PC-3 (cell line): ENCODE data around the gene LCE2A. TPM values are rescaled to one million over a fixed set of nuclear protein-coding genes. Genes with fewer than 3 reads are reported as not detected.
"Not testable (repeated sequence)": the region's sequence is repeated elsewhere in the genome, so short reads cannot be mapped to it uniquely, and the experiment has no call there.

Experiments
- ATAC-seq: fragments of 200-7000 bp; cut with Tn5 transposase; 2 replicates; pipeline ENCODE4 v1.9.1; 2020; ENCODE audit warnings: mild to moderate bottlenecking, moderate library complexity
- BruUV-seq: library from RNA; stranded (reverse); fragments of 400-500 nt; replicated peaks from 2 replicates; lab custom pipeline; 2021; lab: Mats Ljungman, UMichigan
- CTCF ChIA-PET: fragments of 300-600 bp; sonication (Branson Sonifier 250); formaldehyde crosslinking; loops from one replicate; lab custom pipeline; 2022; ENCODE audit warnings: antibody characterized with exemption; lab: Charles Lee
- POLR2A ChIA-PET: fragments of 300-600 bp; sonication (Branson Sonifier 250); formaldehyde crosslinking; loops from one replicate; lab custom pipeline; 2022; ENCODE audit warnings: antibody characterized with exemption; ENCODE audit not compliant: unreplicated experiment; lab: Charles Lee
- DNase-seq: peaks from one replicate; pipeline ENCODE4 v3.0.0-alpha.2; 2015
- H2AFZ ChIP-seq: fragments of 300-600 bp; sonication (generic); 2 replicates; pipeline ENCODE4 v1.6.0; 2016; ENCODE audit warnings: antibody characterized with exemption, low read length
- H3F3A ChIP-seq: fragments of 300-600 bp; sonication (generic); one replicate; pipeline ENCODE4 v1.6.0; 2017; ENCODE audit warnings: antibody characterized with exemption, low read length, control low read depth, mild to moderate bottlenecking; ENCODE audit not compliant: unreplicated experiment
- H3K27ac ChIP-seq: fragments of 300-600 bp; sonication (generic); 2 replicates; pipeline ENCODE4 v1.5.1; 2016; ENCODE audit warnings: mild to moderate bottlenecking, low read length
- H3K27me3 ChIP-seq: fragments of 300-600 bp; sonication (generic); 2 replicates; pipeline ENCODE4 v1.6.1; 2016; ENCODE audit warnings: low read length, mixed read lengths
- H3K36me3 ChIP-seq: fragments of 300-600 bp; sonication (generic); 2 replicates; pipeline ENCODE4 v1.6.1; 2016; ENCODE audit warnings: low read depth, mixed run types, low read length, mixed read lengths
- H3K4me1 ChIP-seq: fragments of 300-600 bp; sonication (generic); 2 replicates; pipeline ENCODE4 v1.5.1; 2016; ENCODE audit warnings: low read length; ENCODE audit not compliant: insufficient read depth
- H3K4me2 ChIP-seq: fragments of 300-600 bp; sonication (generic); 2 replicates; pipeline ENCODE4 v1.6.0; 2016; ENCODE audit warnings: low read length
- H3K4me3 ChIP-seq: fragments of 300-600 bp; sonication (generic); 2 replicates; pipeline ENCODE4 v1.5.1; 2016; ENCODE audit warnings: mild to moderate bottlenecking, low read length, mixed read lengths
- H3K79me2 ChIP-seq: fragments of 300-600 bp; sonication (generic); 2 replicates; pipeline ENCODE4 v1.6.1; 2017; ENCODE audit warnings: low read length, mixed read lengths
- H3K9ac ChIP-seq: fragments of 300-600 bp; sonication (generic); 2 replicates; pipeline ENCODE4 v1.6.0; 2016; ENCODE audit warnings: mild to moderate bottlenecking, low read length
- H3K9me2 ChIP-seq: fragments of 300-600 bp; sonication (generic); replicated peaks from 2 replicates; pipeline ENCODE4 v1.6.1; 2016; ENCODE audit warnings: mixed run types, low read length, mixed read lengths
- H3K9me3 ChIP-seq: fragments of 300-600 bp; sonication (generic); 2 replicates; pipeline ENCODE4 v1.6.1; 2016; ENCODE audit warnings: low read length, mixed read lengths
- H4K20me1 ChIP-seq: fragments of 300-600 bp; sonication (generic); 2 replicates; pipeline ENCODE4 v1.6.1; 2016; ENCODE audit warnings: low read length, mixed read lengths
- EZH2 ChIP-seq: fragments of 300-600 bp; sonication (generic); IDR thresholded peaks from one replicate; pipeline ENCODE4 v1.6.1; 2017; ENCODE audit warnings: antibody characterized with exemption, mild to moderate bottlenecking, low read length; ENCODE audit not compliant: unreplicated experiment
- EZH2phosphoT487 ChIP-seq: fragments of 300-600 bp; sonication (generic); IDR thresholded peaks from 2 replicates; pipeline ENCODE4 v1.6.1; 2018; ENCODE audit warnings: mild to moderate bottlenecking, antibody characterized with exemption, low read length, borderline replicate concordance
- intact Hi-C: fragments of 100-400 bp; cut with micrococcal nuclease; formaldehyde crosslinking; loops from 2 replicates; pipeline ENCODE4 v1.9.0; 2023
- total RNA-seq: library from RNA; depleted of rRNA; stranded (reverse); fragments of >200 nt; gene quantifications from 2 replicates; pipeline ENCODE4 v1.2.3, GENCODE V29; 2014
- TF ChIP-seq, protein P1 (sequence below): fragments of 300-600 bp; sonication (generic); conservative IDR thresholded peaks from 2 replicates; pipeline ENCODE4 v1.5.1; 2017; ENCODE audit warnings: antibody characterized with exemption, low read depth, mild to moderate bottlenecking, low read length

Gene LCE2A
- total RNA-seq, 1 experiment from 2014 or later = not detected

DNA sequence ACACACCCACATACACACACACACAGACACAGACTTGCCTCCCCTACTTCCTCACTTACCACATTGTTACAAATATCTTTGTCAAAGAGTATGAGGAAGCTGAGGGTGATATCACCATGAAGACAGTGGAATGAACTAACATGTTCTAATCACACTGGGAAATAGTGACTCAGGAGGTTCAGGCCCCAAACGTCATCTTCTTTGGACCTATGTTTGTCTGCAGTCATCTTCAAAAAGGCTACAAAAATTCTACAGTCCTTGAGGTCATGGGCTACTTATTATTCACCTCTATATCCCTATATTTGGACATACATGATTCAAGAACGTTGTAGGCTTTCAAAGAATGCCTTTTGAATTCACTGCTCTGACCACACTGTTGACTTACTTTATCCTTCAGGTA lies 25.1 kb upstream of the LCE2A start:
- Histone ChIP-seq H3K9ac (no peak overlapping the region), H3F3A (no peaks in the 10 kb centered on the region)

DNA sequence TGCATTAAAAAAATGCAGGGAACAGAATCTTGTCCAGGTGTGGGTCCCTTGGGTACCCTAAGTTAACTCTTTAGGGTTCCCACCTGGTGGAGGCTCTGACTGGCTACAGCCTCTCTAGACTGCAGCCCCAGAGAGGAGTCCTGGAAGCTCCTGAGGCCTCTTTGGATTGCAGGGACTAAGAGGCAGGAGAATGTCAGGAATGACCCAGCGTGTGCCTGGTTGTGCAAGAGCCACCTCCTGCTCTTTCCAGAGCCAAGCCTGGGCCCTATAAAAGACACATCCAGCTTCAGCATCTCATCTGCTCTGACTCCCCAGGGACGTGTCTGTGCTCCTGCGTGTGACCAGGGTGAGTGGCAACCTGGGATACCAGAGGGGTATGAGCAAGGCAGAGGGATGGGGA lies 23.2 kb upstream of the LCE2A start, which contains the start of gene LCE2C:
LCE2C (plus strand) TSS at position 297 of the 400 bp plus-strand sequence. CDS start 737 bp downstream, outside the sequence.
- BruUV-seq, H3K79me2 ChIP-seq, DNase-seq, H3K9ac ChIP-seq, H3K4me3 ChIP-seq, H3K36me3 ChIP-seq, H3K4me1 ChIP-seq, H3F3A ChIP-seq, H3K9me3 ChIP-seq, H3K4me2 ChIP-seq, POLR2A ChIA-PET, ATAC-seq, H3K27ac ChIP-seq, H4K20me1 ChIP-seq, CTCF ChIA-PET, H3K9me2 ChIP-seq, intact Hi-C loops, H2AFZ ChIP-seq: not testable (repeated sequence)
- H3K27me3 ChIP-seq = peaks cover 55% of the 10 kb centered on the region

More for the DNA sequence above, 25.1 kb upstream of the LCE2A start:
- H3K9me2 ChIP-seq = no peaks in the 10 kb centered on the region
- POLR2A ChIA-PET = no interaction called here
- TF ChIP-seq EZH2phosphoT487 (no peak), EZH2 (no peak)
- TF ChIP-seq, protein P1, sequence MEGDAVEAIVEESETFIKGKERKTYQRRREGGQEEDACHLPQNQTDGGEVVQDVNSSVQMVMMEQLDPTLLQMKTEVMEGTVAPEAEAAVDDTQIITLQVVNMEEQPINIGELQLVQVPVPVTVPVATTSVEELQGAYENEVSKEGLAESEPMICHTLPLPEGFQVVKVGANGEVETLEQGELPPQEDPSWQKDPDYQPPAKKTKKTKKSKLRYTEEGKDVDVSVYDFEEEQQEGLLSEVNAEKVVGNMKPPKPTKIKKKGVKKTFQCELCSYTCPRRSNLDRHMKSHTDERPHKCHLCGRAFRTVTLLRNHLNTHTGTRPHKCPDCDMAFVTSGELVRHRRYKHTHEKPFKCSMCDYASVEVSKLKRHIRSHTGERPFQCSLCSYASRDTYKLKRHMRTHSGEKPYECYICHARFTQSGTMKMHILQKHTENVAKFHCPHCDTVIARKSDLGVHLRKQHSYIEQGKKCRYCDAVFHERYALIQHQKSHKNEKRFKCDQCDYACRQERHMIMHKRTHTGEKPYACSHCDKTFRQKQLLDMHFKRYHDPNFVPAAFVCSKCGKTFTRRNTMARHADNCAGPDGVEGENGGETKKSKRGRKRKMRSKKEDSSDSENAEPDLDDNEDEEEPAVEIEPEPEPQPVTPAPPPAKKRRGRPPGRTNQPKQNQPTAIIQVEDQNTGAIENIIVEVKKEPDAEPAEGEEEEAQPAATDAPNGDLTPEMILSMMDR = no peak
- BruUV-seq = no TSS peak
- ATAC-seq = no peak
- no peaks in the 10 kb centered on the region for H3K36me3 ChIP-seq
- H3K79me2 ChIP-seq = no peaks in the 10 kb centered on the region
- H3K4me1 ChIP-seq = no peaks in the 10 kb centered on the region
- CTCF ChIA-PET = no interaction called here
- DNase-seq = no peak
- H3K27ac ChIP-seq = no peak overlapping the region
- H3K9me3 ChIP-seq = no peaks in the 10 kb centered on the region
- no peaks in the 10 kb centered on the region for H4K20me1 ChIP-seq
- H2AFZ ChIP-seq = no peak overlapping the region
- H3K4me2 ChIP-seq = no peak overlapping the region
- H3K4me3 ChIP-seq = no peak overlapping the region
- H3K27me3 ChIP-seq = peaks cover 35% of the 10 kb centered on the region
- intact Hi-C loops = no loop called here

DNA sequence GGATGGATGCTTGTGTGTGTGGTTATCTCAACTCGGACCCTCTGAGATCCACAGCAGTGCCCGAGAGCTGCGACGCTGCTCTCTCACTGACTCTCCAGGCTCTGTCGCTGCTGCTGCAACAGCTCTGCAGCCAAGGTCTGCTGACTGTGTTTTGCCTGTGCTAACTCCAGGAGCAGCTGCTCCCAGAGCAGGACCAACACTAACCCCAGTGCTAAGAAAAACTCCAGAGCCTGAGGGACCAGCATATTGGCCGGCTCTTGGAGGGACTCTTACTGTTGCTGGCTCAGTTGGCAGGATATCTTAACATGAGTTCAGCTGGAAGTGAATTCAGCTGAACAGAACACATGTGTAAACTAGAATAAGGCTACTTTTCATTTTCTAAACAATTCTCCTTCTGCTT lies 18.7 kb upstream of the LCE2A start:
- no peak overlapping the region for H3K4me3 ChIP-seq
- no peak overlapping the region for H3K9ac ChIP-seq
- H3K36me3 ChIP-seq = no peaks in the 10 kb centered on the region
- no peak overlapping the region for H3K27ac ChIP-seq
- H3K4me2 ChIP-seq = no peak overlapping the region
- H3K4me1 ChIP-seq = no peaks in the 10 kb centered on the region
- no peaks in the 10 kb centered on the region for H3F3A ChIP-seq
- ChIA-PET CTCF (no interaction called here), POLR2A (no interaction called here)
- no peaks in the 10 kb centered on the region for H3K9me3 ChIP-seq
- H3K27me3 ChIP-seq = peaks cover 65% of the 10 kb centered on the region
- intact Hi-C loops = no loop called here
- no TSS peak for BruUV-seq
- H4K20me1 ChIP-seq = no peaks in the 10 kb centered on the region
- no peak for DNase-seq
- no peak overlapping the region for H2AFZ ChIP-seq
- TF ChIP-seq EZH2 (no peak), EZH2phosphoT487 (no peak)
- TF ChIP-seq, protein P1 = no peak
- no peaks in the 10 kb centered on the region for H3K9me2 ChIP-seq
- no peaks in the 10 kb centered on the region for H3K79me2 ChIP-seq
- no peak for ATAC-seq
